ENCODE results near the gene INTS7. TPM values are rescaled to one million over a fixed set of nuclear protein-coding genes. Genes with fewer than 3 reads are reported as not detected.

Gene INTS7
- total and polyA plus RNA-seq, 8 donors = 3.1 to 10.1 (median 4.7) TPM

- Histone ChIP-seq H3K27me3 (no peaks in the 10 kb centered on the region), H3K9me3 (no peaks in the 10 kb centered on the region), H3K36me3 (no peaks in the 10 kb centered on the region), H3K4me1 (peaks cover 5 to 9% (median 6%) of the 10 kb centered on the region in 3 donors), H3K27ac (no peak overlapping the region), H3K4me3 (no peak overlapping the region)
- ATAC-seq (peak in 1 of 4 donors; percentile 31), FAIRE-seq (no peak), DNase-seq (no peak)
- no peak for TF ChIP-seq CTCF (IDR thresholded peaks at IDR 0.05)
- intact Hi-C loops (cut with DNase I) = no loop called here
- WGBS, 2 donors = 67 to 74% methylated on average over 2 of the region's 2 CpGs
These were observed 126.9 kb downstream of the INTS7 start for GRCh38 chr1:211908453-211908852.

- Histone ChIP-seq H3K4me3 (no peak overlapping the region), H3K36me3 (no peaks in the 10 kb centered on the region), H3K27me3 (no peaks in the 10 kb centered on the region), H3K27ac (peak overlapping the region in 2 of 4 donors; percentile 44 to 51), H3K9me3 (no peaks in the 10 kb centered on the region), H3K4me1 (peaks cover 5 to 11% (median 6%) of the 10 kb centered on the region in 3 donors)
- WGBS, 2 donors = 31 to 39% methylated on average over 2 of the region's 2 CpGs
- intact Hi-C loops (cut with DNase I) = no loop called here
- peak in 3 of 4 donors; percentile 47 to 83 (median 77) for ATAC-seq
- no peak for FAIRE-seq
- no peak for TF ChIP-seq CTCF (IDR thresholded peaks at IDR 0.05)
- DNase-seq = no peak
These were observed 131.7 kb downstream of the INTS7 start for GRCh38 chr1:211903490-211904245.

- DNase-seq (no peak), ATAC-seq (peak in 1 of 4 donors; percentile 59), FAIRE-seq (no peak)
These were observed 132.6 kb downstream of the INTS7 start for GRCh38 chr1:211902624-211903291.

GRCh38 chr1:211901945-211902344 lies 133.4 kb downstream of the INTS7 start:
- H3K4me1 ChIP-seq = peaks cover 5 to 11% (median 6%) of the 10 kb centered on the region in 3 donors
- no peak overlapping the region for H3K27ac ChIP-seq
- no peak for ATAC-seq
- H3K4me3 ChIP-seq = no peak overlapping the region
- no peak for FAIRE-seq
- DNase-seq = no peak
- TF ChIP-seq CTCF (IDR thresholded peaks at IDR 0.05) = no peak
- no peaks in the 10 kb centered on the region for H3K27me3 ChIP-seq
- intact Hi-C loops (cut with DNase I) = no loop called here
- no peaks in the 10 kb centered on the region for H3K9me3 ChIP-seq
- 93 to 97% methylated on average over 2 of the region's 2 CpGs for WGBS, 2 donors
- H3K36me3 ChIP-seq = no peaks in the 10 kb centered on the region

More at GRCh38 chr1:211902624-211903291, 132.6 kb downstream of the INTS7 start:
- H3K36me3 ChIP-seq = no peaks in the 10 kb centered on the region
- H3K27me3 ChIP-seq = no peaks in the 10 kb centered on the region
- WGBS, 2 donors = 78 to 79% methylated on average over 4 of the region's 4 CpGs
- peaks cover 5 to 11% (median 6%) of the 10 kb centered on the region in 3 donors for H3K4me1 ChIP-seq
- TF ChIP-seq CTCF (IDR thresholded peaks at IDR 0.05) = no peak
- no peak overlapping the region for H3K4me3 ChIP-seq
- intact Hi-C loops (cut with DNase I) = no loop called here
- H3K9me3 ChIP-seq = no peaks in the 10 kb centered on the region
- peak overlapping the region in 1 of 4 donors; percentile 51 for H3K27ac ChIP-seq

Data from pancreas (tissue), 10 donors.